ENCODE results near the gene SYNGR2.

Gene SYNGR2

GRCh38 chr17:78168242-78168902, at the start of gene SYNGR2:
Gene SYNGR2 (plus strand): TSS chr17:78168581. CDS start chr17:78168617, 36 bp downstream.
- no peak for DNase-seq (ENCODE audit: low read depth)
- H3K4me3 ChIP-seq (ENCODE audit: low read depth, low read length): peak within 1 kb of the TSS; percentile 45

- H3K4me3 ChIP-seq (ENCODE audit: low read depth, low read length): no peak overlapping the region
- DNase-seq (ENCODE audit: low read depth): no peak
Observed at GRCh38 chr17:78118801-78119241, 49.6 kb upstream of the SYNGR2 start.

- no peak overlapping the region for H3K4me3 ChIP-seq (ENCODE audit: low read depth, low read length)
Observed at GRCh38 chr17:78120537-78120936, 47.8 kb upstream of the SYNGR2 start.

GRCh38 chr17:78120971-78121800, 47.2 kb upstream of the SYNGR2 start:
- DNase-seq (ENCODE audit: low read depth): no peak
- no peak overlapping the region for H3K4me3 ChIP-seq (ENCODE audit: low read depth, low read length)

More at GRCh38 chr17:78120537-78120936, 47.8 kb upstream of the SYNGR2 start:
- no peak for DNase-seq (ENCODE audit: low read depth)

GRCh38 chr17:78121801-78122215, 46.6 kb upstream of the SYNGR2 start:
- DNase-seq (ENCODE audit: low read depth): no peak
- H3K4me3 ChIP-seq (ENCODE audit: low read depth, low read length): no peak overlapping the region

- H3K4me3 ChIP-seq (ENCODE audit: low read depth, low read length): no peak overlapping the region
- DNase-seq (ENCODE audit: low read depth): no peak
Observed at GRCh38 chr17:78122216-78122930, 46.0 kb upstream of the SYNGR2 start.

- no peak overlapping the region for H3K4me3 ChIP-seq (ENCODE audit: low read depth, low read length)
- DNase-seq (ENCODE audit: low read depth): no peak
Observed at GRCh38 chr17:78122931-78123249, 45.5 kb upstream of the SYNGR2 start.

- DNase-seq (ENCODE audit: low read depth): no peak
- no peak overlapping the region for H3K4me3 ChIP-seq (ENCODE audit: low read depth, low read length)
Observed at GRCh38 chr17:78123258-78123929, 45.0 kb upstream of the SYNGR2 start.

- DNase-seq (ENCODE audit: low read depth): no peak
- no peak overlapping the region for H3K4me3 ChIP-seq (ENCODE audit: low read depth, low read length)
Observed at GRCh38 chr17:78124081-78124835, 44.1 kb upstream of the SYNGR2 start.

- DNase-seq (ENCODE audit: low read depth): no peak
- H3K4me3 ChIP-seq (ENCODE audit: low read depth, low read length): no peak overlapping the region
Observed at GRCh38 chr17:78124836-78125137, 43.6 kb upstream of the SYNGR2 start.

GRCh38 chr17:78125138-78125913, 43.1 kb upstream of the SYNGR2 start:
- H3K4me3 ChIP-seq (ENCODE audit: low read depth, low read length): no peak overlapping the region
- no peak for DNase-seq (ENCODE audit: low read depth)

- no peak overlapping the region for H3K4me3 ChIP-seq (ENCODE audit: low read depth, low read length)
- no peak for DNase-seq (ENCODE audit: low read depth)
Observed at GRCh38 chr17:78125976-78126894, 42.1 kb upstream of the SYNGR2 start.

- H3K4me3 ChIP-seq (ENCODE audit: low read depth, low read length): no peak overlapping the region
- DNase-seq (ENCODE audit: low read depth): no peak
Observed at GRCh38 chr17:78126895-78127238, 41.5 kb upstream of the SYNGR2 start.

- H3K4me3 ChIP-seq (ENCODE audit: low read depth, low read length): peak overlapping the region; percentile 65
- no peak for DNase-seq (ENCODE audit: low read depth)
Observed at GRCh38 chr17:78127239-78127887, 41.0 kb upstream of the SYNGR2 start.

GRCh38 chr17:78127888-78128550, 40.4 kb upstream of the SYNGR2 start:
- DNase-seq (ENCODE audit: low read depth): no peak
- peak overlapping the region; percentile 65 for H3K4me3 ChIP-seq (ENCODE audit: low read depth, low read length)

GRCh38 chr17:78128551-78129350, 39.6 kb upstream of the SYNGR2 start, which contains the start of gene TMC6:
Gene TMC6 (minus strand): TSS chr17:78128755. CDS start chr17:78126832, 1,923 bp downstream.
- DNase-seq (ENCODE audit: low read depth): no peak
- H3K4me3 ChIP-seq (ENCODE audit: low read depth, low read length): peak within 1 kb of the TSS; percentile 65
